ENCODE results near the gene DHPS. TPM values are rescaled to one million over a fixed set of nuclear protein-coding genes. Genes with fewer than 3 reads are reported as not detected.
"Not testable (repeated sequence)": the region's sequence is repeated elsewhere in the genome, so short reads cannot be mapped to it uniquely, and the experiment has no call there.

DHPS gene
- total RNA-seq, 2 experiments from 2014 or later = 106 to 113 TPM

- peaks cover 57% of the 10 kb centered on the region for H3K36me3 Mint-ChIP-seq (ENCODE audit: low read depth)
- no peak overlapping the region for H3K4me3 Mint-ChIP-seq
- ChIA-PET POLR2A (interaction anchor here (1.1 kb wide), 1 partner anchor 13 kb away, joined by 3 read pairs; no protein-coding TSS in a partner anchor), CTCF (interaction anchor here (0.5 to 1.6 kb wide), 2 partner anchors 12 to 841 kb away, joined by 4 to 7 read pairs; no protein-coding TSS in a partner anchor)
- no peaks in the 10 kb centered on the region for H3K27me3 Mint-ChIP-seq
- H3K4me1 Mint-ChIP-seq = peaks cover 5% of the 10 kb centered on the region
- DNase-seq = no peak
- H3K9me3 Mint-ChIP-seq = no peaks in the 10 kb centered on the region
- no peak overlapping the region for H3K27ac Mint-ChIP-seq
Measured at GRCh38 chr19:12652219-12652618, 29.5 kb downstream of the DHPS start.

- CTCF ChIA-PET = interaction anchor here (1.1 kb wide), 1 partner anchor 10 kb away, joined by 3 read pairs; no protein-coding TSS in a partner anchor
- H3K9me3 Mint-ChIP-seq = no peaks in the 10 kb centered on the region
- H3K27me3 Mint-ChIP-seq = no peaks in the 10 kb centered on the region
- H3K36me3 Mint-ChIP-seq (ENCODE audit: low read depth) = peaks cover 43% of the 10 kb centered on the region
- H3K27ac Mint-ChIP-seq = no peak overlapping the region
- peaks cover 9% of the 10 kb centered on the region for H3K4me1 Mint-ChIP-seq
- DNase-seq = no peak
- POLR2A ChIA-PET = no interaction called here
- H3K4me3 Mint-ChIP-seq = no peak overlapping the region
Measured at GRCh38 chr19:12649941-12650340, 31.7 kb downstream of the DHPS start.

- no peak for DNase-seq
- no peaks in the 10 kb centered on the region for H3K27me3 Mint-ChIP-seq
- peaks cover 48% of the 10 kb centered on the region for H3K36me3 Mint-ChIP-seq (ENCODE audit: low read depth)
- no peak overlapping the region for H3K4me3 Mint-ChIP-seq
- POLR2A ChIA-PET = interaction anchor here (1.5 kb wide), 1 partner anchor 18 kb away, joined by 4 read pairs; no protein-coding TSS in a partner anchor
- H3K4me1 Mint-ChIP-seq = peaks cover 9% of the 10 kb centered on the region
- no peaks in the 10 kb centered on the region for H3K9me3 Mint-ChIP-seq
- CTCF ChIA-PET = no interaction called here
- no peak overlapping the region for H3K27ac Mint-ChIP-seq
Measured at GRCh38 chr19:12648088-12648487, 33.6 kb downstream of the DHPS start.

- ChIA-PET POLR2A (interaction anchor here (1.3 to 1.5 kb wide), 2 partner anchors 18 to 44 kb away, joined by 3 to 4 read pairs; no protein-coding TSS in a partner anchor), CTCF (no interaction called here)
- Mint-ChIP-seq H3K27ac (no peak overlapping the region), H3K9me3 (no peaks in the 10 kb centered on the region), H3K27me3 (no peaks in the 10 kb centered on the region), H3K4me1 (peaks cover 9% of the 10 kb centered on the region), H3K4me3 (no peak overlapping the region), H3K36me3 (ENCODE audit: low read depth) (peaks cover 53% of the 10 kb centered on the region)
- DNase-seq = no peak
Measured at GRCh38 chr19:12647490-12648071, 34.1 kb downstream of the DHPS start.

GRCh38 chr19:12647047-12647446 lies 34.6 kb downstream of the DHPS start:
- Mint-ChIP-seq H3K27me3 (no peaks in the 10 kb centered on the region), H3K4me1 (peaks cover 9% of the 10 kb centered on the region), H3K9me3 (no peaks in the 10 kb centered on the region), H3K36me3 (ENCODE audit: low read depth) (peaks cover 55% of the 10 kb centered on the region), H3K27ac (no peak overlapping the region), H3K4me3 (no peak overlapping the region)
- DNase-seq = no peak
- CTCF ChIA-PET = interaction anchor here (1.1 kb wide), 1 partner anchor 37 kb away, joined by 3 read pairs; the partner anchor contains the start of genes ZNF490 and ZNF791
- POLR2A ChIA-PET = interaction anchor here (1.3 to 1.5 kb wide), 2 partner anchors 19 to 43 kb away, joined by 3 to 4 read pairs; no protein-coding TSS in a partner anchor

GRCh38 chr19:12646551-12646950 lies 35.1 kb downstream of the DHPS start:
- Mint-ChIP-seq H3K4me1 (peaks cover 9% of the 10 kb centered on the region), H3K4me3 (no peak overlapping the region), H3K9me3 (no peaks in the 10 kb centered on the region), H3K27me3 (no peaks in the 10 kb centered on the region), H3K36me3 (ENCODE audit: low read depth) (peaks cover 51% of the 10 kb centered on the region), H3K27ac (no peak overlapping the region)
- no peak for DNase-seq
- ChIA-PET CTCF (interaction anchor here (1.1 kb wide), 1 partner anchor 36 kb away, joined by 3 read pairs; the partner anchor contains the start of genes ZNF490 and ZNF791), POLR2A (interaction anchor here (1.3 to 1.5 kb wide), 2 partner anchors 19 to 42 kb away, joined by 3 to 4 read pairs; no protein-coding TSS in a partner anchor)

- H3K4me3 Mint-ChIP-seq, POLR2A ChIA-PET, DNase-seq, H3K27me3 Mint-ChIP-seq, CTCF ChIA-PET, H3K9me3 Mint-ChIP-seq, H3K27ac Mint-ChIP-seq: not testable (repeated sequence)
- peaks cover 21% of the 10 kb centered on the region for H3K4me1 Mint-ChIP-seq
- H3K36me3 Mint-ChIP-seq (ENCODE audit: low read depth) = peaks cover 38% of the 10 kb centered on the region
Measured at GRCh38 chr19:12643716-12644115, 38.0 kb downstream of the DHPS start.

GRCh38 chr19:12642506-12642905 lies 39.2 kb downstream of the DHPS start:
- Mint-ChIP-seq H3K4me1 (peaks cover 20% of the 10 kb centered on the region), H3K9me3 (no peaks in the 10 kb centered on the region), H3K4me3 (no peak overlapping the region), H3K27ac (no peak overlapping the region), H3K27me3 (no peaks in the 10 kb centered on the region), H3K36me3 (ENCODE audit: low read depth) (peaks cover 32% of the 10 kb centered on the region)
- ChIA-PET POLR2A (interaction anchor here (1.2 kb wide), 1 partner anchor 39 kb away, joined by 3 read pairs; the partner anchor contains the start of gene DHPS), CTCF (no interaction called here)
- DNase-seq = no peak

- POLR2A ChIA-PET = interaction anchor here (1.2 kb wide), 1 partner anchor 40 kb away, joined by 3 read pairs; the partner anchor contains the start of gene DHPS
- Mint-ChIP-seq H3K9me3 (peaks cover 3% of the 10 kb centered on the region), H3K36me3 (ENCODE audit: low read depth) (peaks cover 32% of the 10 kb centered on the region), H3K4me1 (peaks cover 13% of the 10 kb centered on the region), H3K27me3 (no peaks in the 10 kb centered on the region), H3K4me3 (no peak overlapping the region), H3K27ac (no peak overlapping the region)
- no peak for DNase-seq
- CTCF ChIA-PET = interaction anchor here (0.6 kb wide), 1 partner anchor 1094 kb away, joined by 4 read pairs; no protein-coding TSS in a partner anchor
Measured at GRCh38 chr19:12641456-12641855, 40.2 kb downstream of the DHPS start.

GRCh38 chr19:12639901-12640613 lies 41.6 kb downstream of the DHPS start:
- Mint-ChIP-seq H3K27ac (peak overlapping the region; percentile 33), H3K36me3 (ENCODE audit: low read depth) (peaks cover 33% of the 10 kb centered on the region), H3K9me3 (peaks cover 5% of the 10 kb centered on the region), H3K4me1 (peaks cover 15% of the 10 kb centered on the region), H3K4me3 (peak overlapping the region; percentile 58), H3K27me3 (no peaks in the 10 kb centered on the region)
- POLR2A ChIA-PET = interaction anchor here (1.0 to 1.6 kb wide), 4 partner anchors 26 to 56 kb away, joined by 4 to 13 read pairs (median 8); partner anchors contain the start of genes FBXW9, MAN2B1, WDR83 and ZNF490
- CTCF ChIA-PET = interaction anchor here (0.5 to 1.7 kb wide), 17 partner anchors 9 to 73 kb away, joined by 3 to 11 read pairs (median 5); partner anchors contain the start of genes ZNF490 and ZNF791
- peak; percentile 87 for DNase-seq

- H3K27ac Mint-ChIP-seq = no peak overlapping the region
- H3K27me3 Mint-ChIP-seq = no peaks in the 10 kb centered on the region
- peaks cover 7% of the 10 kb centered on the region for H3K9me3 Mint-ChIP-seq
- H3K36me3 Mint-ChIP-seq (ENCODE audit: low read depth) = peaks cover 36% of the 10 kb centered on the region
- peaks cover 15% of the 10 kb centered on the region for H3K4me1 Mint-ChIP-seq
- H3K4me3 Mint-ChIP-seq = no peak overlapping the region
- CTCF ChIA-PET = interaction anchor here (0.7 kb wide), 1 partner anchor 35 kb away, joined by 3 read pairs; no protein-coding TSS in a partner anchor
- DNase-seq = no peak
- POLR2A ChIA-PET = interaction anchor here (1.3 kb wide), 1 partner anchor 58 kb away, joined by 4 read pairs; the partner anchor contains the start of gene FBXW9
Measured at GRCh38 chr19:12638611-12639182, 43.0 kb downstream of the DHPS start.

GRCh38 chr19:12636631-12637030 lies 45.0 kb downstream of the DHPS start:
- Mint-ChIP-seq H3K9me3 (peaks cover 14% of the 10 kb centered on the region), H3K36me3 (ENCODE audit: low read depth) (peaks cover 39% of the 10 kb centered on the region), H3K27me3 (no peaks in the 10 kb centered on the region), H3K4me3 (no peak overlapping the region), H3K4me1 (peaks cover 15% of the 10 kb centered on the region), H3K27ac (no peak overlapping the region)
- POLR2A ChIA-PET = interaction anchor here (1.2 kb wide), 1 partner anchor 12 kb away, joined by 3 read pairs; no protein-coding TSS in a partner anchor
- no peak for DNase-seq
- CTCF ChIA-PET = no interaction called here

Measured in activated CD4-positive, alpha-beta memory T cell treated with anti-CD3 and anti-CD28 coated beads, Interleukin-2, amount 10 ng/mL, durations not matched to agents 7 days and 5 days (primary cell).